Measurements from ENCODE around the gene IGF1R.

- TF ChIP-seq CTCF (IDR thresholded peaks at IDR 0.05) (no peak), EZH2phosphoT487 (IDR thresholded peaks at IDR 0.05) (no peak)
Observed at GRCh38 chr15:98678484-98678883, 30.1 kb downstream of the IGF1R start.

Measured in neural progenitor cell (in vitro differentiated cells).